ENCODE data around the gene LPAR2. TPM values are rescaled to one million over a fixed set of nuclear protein-coding genes. Genes with fewer than 3 reads are reported as not detected.

LPAR2 gene
- total and polyA plus RNA-seq, 10 of the 15 experiments (the other 5 are each of a cell fraction or from before 2014, with no cell fraction given) = 0.98 to 23.8 (median 10.2) TPM

- TF ChIP-seq, protein P1, sequence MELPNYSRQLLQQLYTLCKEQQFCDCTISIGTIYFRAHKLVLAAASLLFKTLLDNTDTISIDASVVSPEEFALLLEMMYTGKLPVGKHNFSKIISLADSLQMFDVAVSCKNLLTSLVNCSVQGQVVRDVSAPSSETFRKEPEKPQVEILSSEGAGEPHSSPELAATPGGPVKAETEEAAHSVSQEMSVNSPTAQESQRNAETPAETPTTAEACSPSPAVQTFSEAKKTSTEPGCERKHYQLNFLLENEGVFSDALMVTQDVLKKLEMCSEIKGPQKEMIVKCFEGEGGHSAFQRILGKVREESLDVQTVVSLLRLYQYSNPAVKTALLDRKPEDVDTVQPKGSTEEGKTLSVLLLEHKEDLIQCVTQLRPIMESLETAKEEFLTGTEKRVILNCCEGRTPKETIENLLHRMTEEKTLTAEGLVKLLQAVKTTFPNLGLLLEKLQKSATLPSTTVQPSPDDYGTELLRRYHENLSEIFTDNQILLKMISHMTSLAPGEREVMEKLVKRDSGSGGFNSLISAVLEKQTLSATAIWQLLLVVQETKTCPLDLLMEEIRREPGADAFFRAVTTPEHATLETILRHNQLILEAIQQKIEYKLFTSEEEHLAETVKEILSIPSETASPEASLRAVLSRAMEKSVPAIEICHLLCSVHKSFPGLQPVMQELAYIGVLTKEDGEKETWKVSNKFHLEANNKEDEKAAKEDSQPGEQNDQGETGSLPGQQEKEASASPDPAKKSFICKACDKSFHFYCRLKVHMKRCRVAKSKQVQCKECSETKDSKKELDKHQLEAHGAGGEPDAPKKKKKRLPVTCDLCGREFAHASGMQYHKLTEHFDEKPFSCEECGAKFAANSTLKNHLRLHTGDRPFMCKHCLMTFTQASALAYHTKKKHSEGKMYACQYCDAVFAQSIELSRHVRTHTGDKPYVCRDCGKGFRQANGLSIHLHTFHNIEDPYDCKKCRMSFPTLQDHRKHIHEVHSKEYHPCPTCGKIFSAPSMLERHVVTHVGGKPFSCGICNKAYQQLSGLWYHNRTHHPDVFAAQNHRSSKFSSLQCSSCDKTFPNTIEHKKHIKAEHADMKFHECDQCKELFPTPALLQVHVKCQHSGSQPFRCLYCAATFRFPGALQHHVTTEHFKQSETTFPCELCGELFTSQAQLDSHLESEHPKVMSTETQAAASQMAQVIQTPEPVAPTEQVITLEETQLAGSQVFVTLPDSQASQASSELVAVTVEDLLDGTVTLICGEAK (IDR thresholded peaks at IDR 0.05; ENCODE audit: borderline replicate concordance) = no peak
- TF ChIP-seq CBX3 (IDR thresholded peaks at IDR 0.05; ENCODE audit: borderline replicate concordance, low read depth) (no peak), GATAD2B (conservative IDR thresholded peaks at IDR 0.05; ENCODE audit: low read depth) (no peak; the same call in 1 of the 2 replicates), CHD2 (IDR thresholded peaks at IDR 0.05; ENCODE audit: borderline replicate concordance, low read depth, low read length) (no peak; the same call in 1 of the 2 replicates), YBX1 (IDR thresholded peaks at IDR 0.05) (no peak), KAT2A (conservative IDR thresholded peaks at IDR 0.05; ENCODE audit: control insufficient read depth, low read depth, low read length) (no peak), POLR2AphosphoS5 (IDR thresholded peaks at IDR 0.05; ENCODE audit: low read length) (peak; percentile 46; the same call in 1 of the 2 replicates), ZBED1 (IDR thresholded peaks at IDR 0.05; ENCODE audit: borderline replicate concordance) (no peak), JUND (IDR thresholded peaks at IDR 0.05; ENCODE audit: low read depth, low read length) (no peak), NRF1 (conservative IDR thresholded peaks at IDR 0.05; ENCODE audit: low read depth, low read length) (no peak), YY1 (IDR thresholded peaks at IDR 0.05; ENCODE audit: low read depth, low read length) (peak; percentile 78; the same call in 1 of the 2 replicates), RELB (IDR thresholded peaks at IDR 0.05; ENCODE audit: low read depth) (peak; percentile 94)
- TF ChIP-seq, protein P2, sequence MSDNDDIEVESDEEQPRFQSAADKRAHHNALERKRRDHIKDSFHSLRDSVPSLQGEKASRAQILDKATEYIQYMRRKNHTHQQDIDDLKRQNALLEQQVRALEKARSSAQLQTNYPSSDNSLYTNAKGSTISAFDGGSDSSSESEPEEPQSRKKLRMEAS (IDR thresholded peaks at IDR 0.05; ENCODE audit: low read depth, low read length) = 0 out of 2 replicates have a peak, but pooled peaks have one; percentile 16
- TF ChIP-seq, protein P3, sequence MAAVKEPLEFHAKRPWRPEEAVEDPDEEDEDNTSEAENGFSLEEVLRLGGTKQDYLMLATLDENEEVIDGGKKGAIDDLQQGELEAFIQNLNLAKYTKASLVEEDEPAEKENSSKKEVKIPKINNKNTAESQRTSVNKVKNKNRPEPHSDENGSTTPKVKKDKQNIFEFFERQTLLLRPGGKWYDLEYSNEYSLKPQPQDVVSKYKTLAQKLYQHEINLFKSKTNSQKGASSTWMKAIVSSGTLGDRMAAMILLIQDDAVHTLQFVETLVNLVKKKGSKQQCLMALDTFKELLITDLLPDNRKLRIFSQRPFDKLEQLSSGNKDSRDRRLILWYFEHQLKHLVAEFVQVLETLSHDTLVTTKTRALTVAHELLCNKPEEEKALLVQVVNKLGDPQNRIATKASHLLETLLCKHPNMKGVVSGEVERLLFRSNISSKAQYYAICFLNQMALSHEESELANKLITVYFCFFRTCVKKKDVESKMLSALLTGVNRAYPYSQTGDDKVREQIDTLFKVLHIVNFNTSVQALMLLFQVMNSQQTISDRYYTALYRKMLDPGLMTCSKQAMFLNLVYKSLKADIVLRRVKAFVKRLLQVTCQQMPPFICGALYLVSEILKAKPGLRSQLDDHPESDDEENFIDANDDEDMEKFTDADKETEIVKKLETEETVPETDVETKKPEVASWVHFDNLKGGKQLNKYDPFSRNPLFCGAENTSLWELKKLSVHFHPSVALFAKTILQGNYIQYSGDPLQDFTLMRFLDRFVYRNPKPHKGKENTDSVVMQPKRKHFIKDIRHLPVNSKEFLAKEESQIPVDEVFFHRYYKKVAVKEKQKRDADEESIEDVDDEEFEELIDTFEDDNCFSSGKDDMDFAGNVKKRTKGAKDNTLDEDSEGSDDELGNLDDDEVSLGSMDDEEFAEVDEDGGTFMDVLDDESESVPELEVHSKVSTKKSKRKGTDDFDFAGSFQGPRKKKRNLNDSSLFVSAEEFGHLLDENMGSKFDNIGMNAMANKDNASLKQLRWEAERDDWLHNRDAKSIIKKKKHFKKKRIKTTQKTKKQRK (IDR thresholded peaks at IDR 0.05; ENCODE audit: low read depth, low read length) = no peak
- TF ChIP-seq, protein P4, sequence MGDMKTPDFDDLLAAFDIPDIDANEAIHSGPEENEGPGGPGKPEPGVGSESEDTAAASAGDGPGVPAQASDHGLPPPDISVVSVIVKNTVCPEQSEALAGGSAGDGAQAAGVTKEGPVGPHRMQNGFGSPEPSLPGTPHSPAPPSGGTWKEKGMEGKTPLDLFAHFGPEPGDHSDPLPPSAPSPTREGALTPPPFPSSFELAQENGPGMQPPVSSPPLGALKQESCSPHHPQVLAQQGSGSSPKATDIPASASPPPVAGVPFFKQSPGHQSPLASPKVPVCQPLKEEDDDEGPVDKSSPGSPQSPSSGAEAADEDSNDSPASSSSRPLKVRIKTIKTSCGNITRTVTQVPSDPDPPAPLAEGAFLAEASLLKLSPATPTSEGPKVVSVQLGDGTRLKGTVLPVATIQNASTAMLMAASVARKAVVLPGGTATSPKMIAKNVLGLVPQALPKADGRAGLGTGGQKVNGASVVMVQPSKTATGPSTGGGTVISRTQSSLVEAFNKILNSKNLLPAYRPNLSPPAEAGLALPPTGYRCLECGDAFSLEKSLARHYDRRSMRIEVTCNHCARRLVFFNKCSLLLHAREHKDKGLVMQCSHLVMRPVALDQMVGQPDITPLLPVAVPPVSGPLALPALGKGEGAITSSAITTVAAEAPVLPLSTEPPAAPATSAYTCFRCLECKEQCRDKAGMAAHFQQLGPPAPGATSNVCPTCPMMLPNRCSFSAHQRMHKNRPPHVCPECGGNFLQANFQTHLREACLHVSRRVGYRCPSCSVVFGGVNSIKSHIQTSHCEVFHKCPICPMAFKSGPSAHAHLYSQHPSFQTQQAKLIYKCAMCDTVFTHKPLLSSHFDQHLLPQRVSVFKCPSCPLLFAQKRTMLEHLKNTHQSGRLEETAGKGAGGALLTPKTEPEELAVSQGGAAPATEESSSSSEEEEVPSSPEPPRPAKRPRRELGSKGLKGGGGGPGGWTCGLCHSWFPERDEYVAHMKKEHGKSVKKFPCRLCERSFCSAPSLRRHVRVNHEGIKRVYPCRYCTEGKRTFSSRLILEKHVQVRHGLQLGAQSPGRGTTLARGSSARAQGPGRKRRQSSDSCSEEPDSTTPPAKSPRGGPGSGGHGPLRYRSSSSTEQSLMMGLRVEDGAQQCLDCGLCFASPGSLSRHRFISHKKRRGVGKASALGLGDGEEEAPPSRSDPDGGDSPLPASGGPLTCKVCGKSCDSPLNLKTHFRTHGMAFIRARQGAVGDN (IDR thresholded peaks at IDR 0.05) = peak; percentile 90
Measured at GRCh38 chr19:19591133-19591825, 36.7 kb downstream of the LPAR2 start (continued).

All from GM12878 (cell line).